Measurements from ENCODE around the gene ECHDC3.
"Not testable (repeated sequence)": the region's sequence is repeated elsewhere in the genome, so short reads cannot be mapped to it uniquely, and the experiment has no call there.

Gene ECHDC3

GRCh38 chr10:11707624-11708350 lies 34.4 kb upstream of the ECHDC3 start:
- Mint-ChIP-seq H3K4me3 (no peak overlapping the region), H3K4me1 (ENCODE audit: low read depth) (peaks cover 14% of the 10 kb centered on the region), H3K27me3 (ENCODE audit: low read depth) (peaks cover 72% of the 10 kb centered on the region), H3K27ac (no peak overlapping the region), H3K36me3 (ENCODE audit: low read depth) (peaks cover 1% of the 10 kb centered on the region), H3K9me3 (no peaks in the 10 kb centered on the region)

DNA sequence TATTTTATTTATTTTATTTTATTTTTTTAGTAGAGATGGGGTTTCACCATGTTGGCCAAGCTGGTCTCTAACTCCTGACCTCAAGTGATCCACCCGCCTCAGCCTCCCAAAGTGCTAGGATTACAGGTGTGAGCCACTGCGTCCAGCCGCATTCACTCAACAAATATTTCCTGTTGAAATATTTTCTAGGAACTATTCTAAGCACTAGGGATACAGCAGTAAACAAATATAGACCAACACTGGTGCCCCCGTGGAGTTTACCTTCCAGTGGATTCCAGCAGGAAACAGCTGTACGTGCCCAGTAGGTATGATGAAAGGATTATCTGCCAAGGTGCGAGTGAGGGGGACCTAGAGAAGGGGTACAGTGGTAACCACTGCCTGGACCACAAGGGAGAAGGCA lies 33.4 kb upstream of the ECHDC3 start:
- not testable (repeated sequence) for H3K36me3 Mint-ChIP-seq (ENCODE audit: low read depth); H3K27ac Mint-ChIP-seq; H3K4me3 Mint-ChIP-seq; H3K9me3 Mint-ChIP-seq
- Mint-ChIP-seq H3K27me3 (ENCODE audit: low read depth) (peaks cover 79% of the 10 kb centered on the region), H3K4me1 (ENCODE audit: low read depth) (peaks cover 18% of the 10 kb centered on the region)

DNA sequence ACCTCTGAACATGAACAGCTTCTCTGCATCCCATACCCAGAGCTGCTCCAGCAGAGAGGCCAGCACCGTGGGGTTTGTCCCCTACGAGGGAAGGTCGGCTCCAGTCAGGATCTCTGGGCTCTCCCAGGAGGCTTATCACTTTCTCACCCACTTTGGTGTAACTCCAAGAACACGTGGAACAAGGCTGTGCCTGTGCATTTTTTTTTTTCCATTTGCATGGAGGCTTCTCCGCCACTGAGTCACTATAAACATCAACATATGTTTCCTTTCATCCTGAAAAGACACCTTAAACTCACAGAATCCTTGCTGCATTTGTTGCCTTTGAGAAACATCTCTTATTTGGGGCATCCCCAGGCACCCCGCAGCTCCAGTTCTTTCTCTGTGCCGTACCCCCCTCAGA lies 29.4 kb upstream of the ECHDC3 start:
- peaks cover 18% of the 10 kb centered on the region for H3K4me1 Mint-ChIP-seq (ENCODE audit: low read depth)
- H3K4me3 Mint-ChIP-seq: no peak overlapping the region
- H3K27me3 Mint-ChIP-seq (ENCODE audit: low read depth): peaks cover 80% of the 10 kb centered on the region

DNA sequence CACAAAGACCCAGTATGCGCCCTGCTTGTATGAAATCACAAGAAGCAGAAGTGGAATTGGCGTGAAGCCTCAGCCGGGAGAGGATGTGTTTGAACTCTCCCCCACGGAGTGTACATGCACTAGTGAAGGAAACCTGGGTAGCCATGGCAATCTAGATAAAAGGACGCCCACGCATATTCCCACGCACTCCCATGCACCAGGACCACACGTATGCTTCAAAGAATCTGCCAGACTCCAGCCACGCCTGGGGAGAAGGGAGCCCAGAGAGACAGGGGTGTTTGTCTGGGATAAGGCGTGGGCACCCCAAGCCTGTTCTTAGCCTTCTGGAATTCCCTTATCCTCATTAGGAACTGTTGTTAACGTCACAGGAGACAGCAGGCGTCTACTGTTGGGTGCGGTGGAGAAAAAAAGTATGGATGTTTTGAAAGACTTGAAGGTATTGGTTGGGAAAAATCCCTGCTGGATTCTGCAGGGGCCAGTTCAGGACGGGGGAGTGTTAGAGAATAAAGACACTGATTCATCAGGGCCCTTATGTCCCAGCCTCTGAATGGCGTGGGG lies 28.9 kb upstream of the ECHDC3 start:
- H3K27ac Mint-ChIP-seq: no peak overlapping the region
- H3K4me1 Mint-ChIP-seq (ENCODE audit: low read depth): peaks cover 18% of the 10 kb centered on the region
- H3K27me3 Mint-ChIP-seq (ENCODE audit: low read depth): peaks cover 78% of the 10 kb centered on the region
- no peak overlapping the region for H3K4me3 Mint-ChIP-seq
- peaks cover 4% of the 10 kb centered on the region for H3K36me3 Mint-ChIP-seq (ENCODE audit: low read depth)
- peaks cover 15% of the 10 kb centered on the region for H3K9me3 Mint-ChIP-seq

More for the DNA sequence above, 29.4 kb upstream of the ECHDC3 start:
- peaks cover 15% of the 10 kb centered on the region for H3K9me3 Mint-ChIP-seq
- peaks cover 4% of the 10 kb centered on the region for H3K36me3 Mint-ChIP-seq (ENCODE audit: low read depth)
- no peak overlapping the region for H3K27ac Mint-ChIP-seq

- Mint-ChIP-seq H3K36me3 (ENCODE audit: low read depth) (peaks cover 4% of the 10 kb centered on the region), H3K4me1 (ENCODE audit: low read depth) (peaks cover 18% of the 10 kb centered on the region), H3K9me3 (peaks cover 15% of the 10 kb centered on the region), H3K27ac (no peak overlapping the region), H3K27me3 (ENCODE audit: low read depth) (peaks cover 77% of the 10 kb centered on the region), H3K4me3 (no peak overlapping the region)
Measured at GRCh38 chr10:11713963-11714362, 28.2 kb upstream of the ECHDC3 start.

GRCh38 chr10:11714750-11715365 lies 27.3 kb upstream of the ECHDC3 start:
- Mint-ChIP-seq H3K9me3 (peaks cover 15% of the 10 kb centered on the region), H3K27ac (no peak overlapping the region), H3K27me3 (ENCODE audit: low read depth) (peaks cover 69% of the 10 kb centered on the region), H3K4me3 (no peak overlapping the region), H3K36me3 (ENCODE audit: low read depth) (peaks cover 4% of the 10 kb centered on the region), H3K4me1 (ENCODE audit: low read depth) (peaks cover 18% of the 10 kb centered on the region)

- H3K4me1 Mint-ChIP-seq (ENCODE audit: low read depth): peaks cover 8% of the 10 kb centered on the region
- H3K9me3 Mint-ChIP-seq: peaks cover 15% of the 10 kb centered on the region
- no peak overlapping the region for H3K4me3 Mint-ChIP-seq
- peaks cover 76% of the 10 kb centered on the region for H3K27me3 Mint-ChIP-seq (ENCODE audit: low read depth)
- H3K27ac Mint-ChIP-seq: no peak overlapping the region
- peaks cover 4% of the 10 kb centered on the region for H3K36me3 Mint-ChIP-seq (ENCODE audit: low read depth)
Measured at GRCh38 chr10:11715815-11716494, 26.2 kb upstream of the ECHDC3 start.

GRCh38 chr10:11716686-11717085 lies 25.5 kb upstream of the ECHDC3 start:
- Mint-ChIP-seq H3K27me3 (ENCODE audit: low read depth) (peaks cover 80% of the 10 kb centered on the region), H3K36me3 (ENCODE audit: low read depth) (peaks cover 4% of the 10 kb centered on the region), H3K4me1 (ENCODE audit: low read depth) (peaks cover 7% of the 10 kb centered on the region), H3K27ac (no peak overlapping the region), H3K9me3 (peaks cover 15% of the 10 kb centered on the region), H3K4me3 (no peak overlapping the region)

- Mint-ChIP-seq H3K36me3 (ENCODE audit: low read depth) (peaks cover 3% of the 10 kb centered on the region), H3K4me3 (no peak overlapping the region), H3K4me1 (ENCODE audit: low read depth) (peaks cover 1% of the 10 kb centered on the region), H3K27ac (no peak overlapping the region), H3K27me3 (ENCODE audit: low read depth) (peaks cover 61% of the 10 kb centered on the region), H3K9me3 (peaks cover 15% of the 10 kb centered on the region)
Measured at GRCh38 chr10:11719496-11720259, 22.5 kb upstream of the ECHDC3 start.

DNA sequence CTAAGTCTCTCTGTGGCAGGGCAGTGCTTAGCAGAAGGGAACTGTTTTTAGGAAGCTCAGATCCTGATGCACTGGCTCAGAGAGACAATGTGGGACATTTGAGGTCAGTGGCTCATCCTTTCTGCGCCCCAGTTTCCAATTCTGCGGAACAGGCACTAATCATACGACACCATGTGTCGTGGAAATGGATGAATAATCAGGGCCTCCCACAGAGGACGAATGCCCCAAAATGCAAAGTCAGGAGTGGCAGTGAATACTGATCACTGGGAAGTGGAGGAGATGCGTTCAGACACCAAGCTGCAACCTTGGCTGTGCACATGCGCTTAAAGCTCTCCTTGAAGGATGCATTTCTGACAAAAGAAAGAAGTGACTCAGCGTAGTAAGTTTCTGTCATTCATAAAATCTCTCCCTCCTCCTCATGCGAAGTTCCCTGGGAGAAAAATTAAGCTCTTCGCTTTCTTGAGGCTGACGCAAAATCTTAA lies 21.9 kb upstream of the ECHDC3 start:
- Mint-ChIP-seq H3K9me3 (peaks cover 15% of the 10 kb centered on the region), H3K4me1 (ENCODE audit: low read depth) (peaks cover 1% of the 10 kb centered on the region), H3K27me3 (ENCODE audit: low read depth) (peaks cover 59% of the 10 kb centered on the region), H3K36me3 (ENCODE audit: low read depth) (peaks cover 3% of the 10 kb centered on the region), H3K27ac (no peak overlapping the region), H3K4me3 (no peak overlapping the region)

GRCh38 chr10:11721806-11722205 lies 20.4 kb upstream of the ECHDC3 start:
- Mint-ChIP-seq H3K36me3 (ENCODE audit: low read depth) (peaks cover 1% of the 10 kb centered on the region), H3K27ac (no peak overlapping the region), H3K9me3 (peaks cover 9% of the 10 kb centered on the region), H3K4me3 (no peak overlapping the region), H3K4me1 (ENCODE audit: low read depth) (peaks cover 1% of the 10 kb centered on the region), H3K27me3 (ENCODE audit: low read depth) (peaks cover 56% of the 10 kb centered on the region)

GRCh38 chr10:11723359-11723758 lies 18.8 kb upstream of the ECHDC3 start:
- peaks cover 50% of the 10 kb centered on the region for H3K27me3 Mint-ChIP-seq (ENCODE audit: low read depth)
- H3K27ac Mint-ChIP-seq: no peak overlapping the region
- no peak overlapping the region for H3K4me3 Mint-ChIP-seq
- no peaks in the 10 kb centered on the region for H3K36me3 Mint-ChIP-seq (ENCODE audit: low read depth)
- peaks cover 8% of the 10 kb centered on the region for H3K9me3 Mint-ChIP-seq
- H3K4me1 Mint-ChIP-seq (ENCODE audit: low read depth): peaks cover 1% of the 10 kb centered on the region

DNA sequence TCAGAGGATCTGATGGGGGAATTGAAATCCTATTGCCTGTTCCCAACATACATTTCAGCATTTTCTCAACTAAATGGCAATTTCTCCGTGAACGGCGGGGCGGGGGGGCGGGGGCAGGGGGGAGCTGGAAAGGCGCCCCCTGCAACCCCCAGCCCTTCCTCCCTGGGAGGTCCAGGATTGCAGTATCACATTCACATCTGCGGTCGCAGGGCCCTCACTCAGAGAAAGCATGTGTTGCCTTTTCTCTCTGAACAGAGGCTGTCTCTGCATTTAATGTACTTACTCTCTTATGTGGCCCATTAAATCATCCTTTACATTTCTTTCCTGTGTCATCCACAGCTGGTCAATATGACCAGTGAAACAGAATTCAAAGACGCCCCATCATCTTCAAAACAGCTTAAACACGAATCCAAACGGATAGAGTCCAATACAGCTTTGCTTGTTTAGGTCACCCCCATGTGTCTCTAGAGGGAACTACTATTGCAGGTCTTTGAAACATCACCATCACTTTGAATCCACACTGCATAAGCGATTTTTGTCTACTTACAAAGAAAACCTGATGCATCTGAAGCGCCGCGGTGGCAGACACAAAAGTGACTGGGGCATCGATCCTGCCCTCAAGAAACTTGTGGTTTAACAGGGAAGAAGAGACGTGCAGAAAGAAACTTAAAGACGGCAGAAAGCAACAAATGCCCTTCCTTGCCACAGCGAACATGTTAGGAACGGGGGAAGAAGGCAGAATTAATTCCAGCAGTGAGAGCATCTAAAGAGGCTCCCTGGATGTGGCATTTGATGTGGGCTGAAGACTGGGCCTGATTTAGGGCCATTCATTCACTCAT lies 17.0 kb upstream of the ECHDC3 start:
- H3K4me1 Mint-ChIP-seq (ENCODE audit: low read depth): peaks cover 1% of the 10 kb centered on the region
- no peak overlapping the region for H3K4me3 Mint-ChIP-seq
- no peak overlapping the region for H3K27ac Mint-ChIP-seq

More for the DNA sequence above, 17.0 kb upstream of the ECHDC3 start:
- Mint-ChIP-seq H3K36me3 (ENCODE audit: low read depth) (peaks cover 2% of the 10 kb centered on the region), H3K9me3 (peaks cover 20% of the 10 kb centered on the region), H3K27me3 (ENCODE audit: low read depth) (peaks cover 49% of the 10 kb centered on the region)
